GM12878 (cell line): Measurements from ENCODE around the gene RABEP2. TPM values are rescaled to one million over a fixed set of nuclear protein-coding genes. Genes with fewer than 3 reads are reported as not detected.
"Not testable (repeated sequence)": the region's sequence is repeated elsewhere in the genome, so short reads cannot be mapped to it uniquely, and the experiment has no call there.

ENCODE experiments used
- ATAC-seq: fragments of 200-7000 bp; cut with Tn5 transposase; 3 replicates; pipeline ENCODE4 v1.9.1; 2020; ENCODE audit warnings: mild to moderate bottlenecking, moderate library complexity
- BruUV-seq: library from RNA; stranded (reverse); fragments of 400-500 nt; replicated peaks from 2 replicates; lab custom pipeline; 2021; lab: Mats Ljungman, UMichigan
- CTCF ChIA-PET: fragments of 300-600 bp; sonication (Branson Sonifier 250); formaldehyde crosslinking; extraction: SDS; loops from one replicate; lab custom pipeline; 2021; ENCODE audit warnings: inconsistent platforms; lab: Yijun Ruan, JAX
- POLR2A ChIA-PET: fragments of 350-600 bp; formaldehyde crosslinking; extraction: SDS; loops from one replicate; lab custom pipeline; 2021; ENCODE audit warnings: inconsistent platforms; lab: Charles Lee
- RAD21 ChIA-PET: fragments of 300-600 bp; sonication (Branson Sonifier 250); formaldehyde crosslinking; loops from one replicate; lab custom pipeline; 2023; ENCODE audit warnings: antibody characterized with exemption; ENCODE audit not compliant: unreplicated experiment; lab: Charles Lee
- SMC1A ChIA-PET: fragments of 300-600 bp; sonication (Branson Sonifier 250); formaldehyde crosslinking; loops from one replicate; lab custom pipeline; 2023; ENCODE audit not compliant: unreplicated experiment, uncharacterized antibody; lab: Charles Lee
- DNase-seq: peaks from one replicate; pipeline ENCODE4 v3.0.0-alpha.2; 2011; ENCODE audit warnings: low read depth, low spot score
- FAIRE-seq: peaks from 3 replicates; lab custom pipeline; 2011; peaks lifted over from hg19 to GRCh38; lab: Jason Lieb, UNC
- H2AFZ ChIP-seq: 2 replicates; pipeline ENCODE4 v1.6.0; 2011; ENCODE audit warnings: low read depth, low read length, control low read depth; ENCODE audit not compliant: control insufficient read depth
- H3K27ac ChIP-seq: 2 replicates; pipeline ENCODE4 v1.5.1; 2011; ENCODE audit warnings: control low read depth; ENCODE audit not compliant: control insufficient read depth, insufficient read depth
- H3K27me3 ChIP-seq, 2 experiments: replicated peaks in 1 of 2; 2 replicates each; pipeline versions ENCODE4 v1.6.0 to v1.6.1; 2011; ENCODE audit warnings: low read length in 1 of 2; ENCODE audit not compliant: control insufficient read depth in 2 of 2, insufficient read depth in 2 of 2
- H3K36me3 ChIP-seq, 2 experiments: 2 replicates each; pipeline ENCODE4 v1.5.1; 2011; ENCODE audit warnings: low read length in 1 of 2; ENCODE audit not compliant: control insufficient read depth in 2 of 2, insufficient read depth in 2 of 2
- H3K4me1 ChIP-seq: 2 replicates; pipeline ENCODE4 v1.6.1; 2011; ENCODE audit warnings: mild to moderate bottlenecking, low read length, moderate library complexity, mixed read lengths; ENCODE audit not compliant: control insufficient read depth, insufficient read depth
- H3K4me2 ChIP-seq: 2 replicates; pipeline ENCODE4 v1.6.0; 2011; ENCODE audit warnings: control low read depth; ENCODE audit not compliant: control insufficient read depth, insufficient read depth
- H3K4me3 ChIP-seq: fragments of 200-600 bp; sonication (generic); 2 replicates; pipeline ENCODE4 v1.5.1; 2016
- H3K79me2 ChIP-seq: 2 replicates; pipeline ENCODE4 v1.6.0; 2011; ENCODE audit warnings: low read length; ENCODE audit not compliant: control insufficient read depth, insufficient read depth
- H3K9ac ChIP-seq: 2 replicates; pipeline ENCODE4 v1.8.0; 2011; ENCODE audit warnings: low read length, control low read depth, mixed read lengths; ENCODE audit not compliant: control insufficient read depth, insufficient read depth
- H3K9me3 ChIP-seq: replicated peaks from 3 replicates; pipeline ENCODE4 v1.5.1; 2011; ENCODE audit warnings: mild to moderate bottlenecking, low read length; ENCODE audit not compliant: control insufficient read depth, insufficient read depth
- H4K20me1 ChIP-seq: 2 replicates; pipeline ENCODE4 v1.6.0; 2011; ENCODE audit not compliant: control insufficient read depth, insufficient read depth
- NR2F1 ChIP-seq: fragments of 450-650 bp; conservative IDR thresholded peaks from 2 replicates; pipeline ENCODE4 v1.6.1; 2017; ENCODE audit warnings: mild to moderate bottlenecking
- PML ChIP-seq: IDR thresholded peaks from 2 replicates; pipeline ENCODE4 v1.6.1; 2012; ENCODE audit warnings: low read length, inconsistent platforms
- RAD21 ChIP-seq: IDR thresholded peaks from 2 replicates; pipeline ENCODE4 v1.6.1; 2011; ENCODE audit warnings: mild to moderate bottlenecking, low read depth, low read length, moderate library complexity; ENCODE audit not compliant: insufficient read depth
- USF2 ChIP-seq: IDR thresholded peaks from 2 replicates; pipeline ENCODE4 v1.6.1; 2011; ENCODE audit warnings: low read depth, low read length, improper control_type of control experiment, borderline replicate concordance
- WGBS: methylation state at CpG from one replicate; pipeline ENCODE4 v1.1.6; 2016; ENCODE audit warnings: low lambda C conversion rate; ENCODE audit not compliant: insufficient replicate concordance, insufficient coverage; ENCODE audit errors: missing lambda C conversion rate; 5-methylcytosine and 5-hydroxymethylcytosine counted together
- in situ Hi-C: fragments of 300-500 bp; cut with MboI; formaldehyde crosslinking; loops from 9 replicates; pipeline ENCODE4 v1.14.3; 2018; ENCODE audit warnings: mixed read lengths
- intact Hi-C: fragments of 100-400 bp; cut with micrococcal nuclease; formaldehyde crosslinking; loops from one replicate; pipeline ENCODE4 v1.14.2; 2022; ENCODE audit not compliant: unreplicated experiment
- polyA plus RNA-seq, 11 experiments: library from polyadenylated mRNA; depleted of rRNA in 4 of 11; unstranded in 6 of 11; stranded (reverse) in 5 of 11; fragments of >200 nt; fragmentation: Nextera tagmentation in 4 of 11; fragmentation: Illumina TruSeq in 1 of 11; extraction: Ambion mirVana in 4 of 11; extraction: Trizol in 1 of 11; gene quantifications; 1 replicate in 1 of 11; 2 replicates in 10 of 11; pipeline versions ENCODE4 v1.2.1 to v1.2.3, GENCODE V29; 2011 to 2016; ENCODE audit warnings: inconsistent platforms in 2 of 11, missing spikeins in 2 of 11, low read depth in 1 of 11
- total RNA-seq, 4 experiments: library from RNA; depleted of rRNA in 3 of 4; stranded (reverse); fragments of >200 nt in 3 of 4; fragmentation: Illumina TruSeq in 1 of 4; extraction: Trizol in 1 of 4; gene quantifications; 2 replicates each; pipeline versions ENCODE4 v1.2.1 to v1.2.3, GENCODE V29; 2013 to 2021

RABEP2 gene
- total and polyA plus RNA-seq, 10 of the 15 experiments (the other 5 are each of a cell fraction or from before 2014, with no cell fraction given): 0.47 to 33.2 (median 18.6) TPM

GRCh38 chr16:28882551-28883160, 42.4 kb downstream of the RABEP2 start:
- intact Hi-C loops: no loop called here

GRCh38 chr16:28881565-28881964, 43.5 kb downstream of the RABEP2 start:
- ChIA-PET CTCF (interaction anchor here (1.4 kb wide), 1 partner anchor 64 kb away, joined by 5 read pairs; no protein-coding TSS in a partner anchor), SMC1A (interaction anchor here (1.3 kb wide), 1 partner anchor 42 kb away, joined by 3 read pairs; no protein-coding TSS in a partner anchor)
- H3K27ac ChIP-seq, H3K4me3 ChIP-seq, H3K9ac ChIP-seq, H3K4me2 ChIP-seq, RAD21 ChIA-PET, H3K9me3 ChIP-seq, H3K36me3 ChIP-seq, H3K27me3 ChIP-seq, BruUV-seq, POLR2A ChIA-PET, FAIRE-seq, DNase-seq, H3K79me2 ChIP-seq, H2AFZ ChIP-seq, ATAC-seq, H4K20me1 ChIP-seq, intact Hi-C loops: not testable (repeated sequence)
- 71% methylated on average over 4 of the region's 4 CpGs for WGBS
- in situ Hi-C loops: loop anchor here (5.0 kb wide), 1 partner anchor 36 kb away; no protein-coding TSS in a partner anchor
- peaks cover 13% of the 10 kb centered on the region for H3K4me1 ChIP-seq

More at GRCh38 chr16:28882551-28883160, 42.4 kb downstream of the RABEP2 start:
- POLR2A ChIA-PET: no interaction called here
- FAIRE-seq (no peak), DNase-seq (no peak), ATAC-seq (no peak)
- H3K36me3 ChIP-seq: no peaks in the 10 kb centered on the region
- no peaks in the 10 kb centered on the region for H3K27me3 ChIP-seq
- H3K27ac ChIP-seq: no peak overlapping the region
- H3K4me1 ChIP-seq: peaks cover 7% of the 10 kb centered on the region
- H3K4me3 ChIP-seq: no peak overlapping the region
- H4K20me1 ChIP-seq: no peaks in the 10 kb centered on the region
- no peaks in the 10 kb centered on the region for H3K9me3 ChIP-seq
- CTCF ChIA-PET: interaction anchor here (1.3 kb wide), 1 partner anchor 41 kb away, joined by 4 read pairs; no protein-coding TSS in a partner anchor
- RAD21 ChIA-PET: no interaction called here
- H2AFZ ChIP-seq: no peak overlapping the region
- no peak overlapping the region for H3K9ac ChIP-seq
- in situ Hi-C loops: loop anchor here (5.0 kb wide), 1 partner anchor 35 kb away; no protein-coding TSS in a partner anchor
- SMC1A ChIA-PET: interaction anchor here (1.2 kb wide), 1 partner anchor 62 kb away, joined by 5 read pairs; no protein-coding TSS in a partner anchor
- TF ChIP-seq NR2F1: no peak
- TF ChIP-seq USF2: no peak
- TF ChIP-seq RAD21: 0 out of 2 replicates have a peak, but pooled peaks have one; percentile 5
- no peak for TF ChIP-seq PML
- WGBS: 64% methylated on average over 24 of the region's 24 CpGs
- no TSS peak for BruUV-seq
- H3K4me2 ChIP-seq: no peak overlapping the region
- H3K79me2 ChIP-seq: no peaks in the 10 kb centered on the region
